Vagina (tissue), 2 donors: ENCODE measurements around the gene LARP1. TPM values are rescaled to one million over a fixed set of nuclear protein-coding genes. Genes with fewer than 3 reads are reported as not detected.

Experiments used
- DNase-seq, 2 donors: peaks; one replicate each; pipeline ENCODE4 v3.0.0-alpha.2; 2017; ENCODE audit errors: extremely low spot score in 2 of 2
- H3K27ac ChIP-seq: fragments of 200-600 bp; sonication (generic); one replicate; pipeline ENCODE4 v1.5.1; 2019
- H3K27me3 ChIP-seq: fragments of 200-600 bp; sonication (generic); one replicate; pipeline ENCODE4 v1.5.1; 2019
- H3K36me3 ChIP-seq, 2 donors: fragments of 200-600 bp; sonication (generic); one replicate each; pipeline ENCODE4 v1.5.1; 2017 to 2019
- H3K4me1 ChIP-seq: fragments of 200-600 bp; sonication (generic); one replicate; pipeline ENCODE4 v1.5.1; 2019
- H3K4me3 ChIP-seq, 2 donors: fragments of 200-600 bp; sonication (generic); 1 replicate in 1 of 2; 2 replicates in 1 of 2; pipeline ENCODE4 v1.5.1; 2016 to 2019
- H3K9me3 ChIP-seq: fragments of 200-600 bp; sonication (generic); one replicate; pipeline ENCODE4 v1.5.1; 2019
- CTCF ChIP-seq, 3 experiments: fragments of 450-650 bp in 2 of 3; fragments of 200-600 bp in 1 of 3; sonication (generic) in 1 of 3; IDR thresholded peaks; one replicate each; pipeline ENCODE4 v1.5.1; 2017 to 2019; ENCODE audit warnings: antibody characterized with exemption in 3 of 3, mild to moderate bottlenecking in 2 of 3, moderate library complexity in 2 of 3
- POLR2A ChIP-seq, 2 donors: fragments of 450-650 bp; IDR thresholded peaks; one replicate each; pipeline ENCODE4 v1.6.1; 2017; ENCODE audit warnings: antibody characterized with exemption in 2 of 2, mild to moderate bottlenecking in 2 of 2, moderate library complexity in 2 of 2
- POLR2AphosphoS5 ChIP-seq, 2 donors: sonication (generic); formaldehyde crosslinking; IDR thresholded peaks; one replicate each; pipeline ENCODE4 v1.9.0; 2017; ENCODE audit warnings: antibody characterized with exemption in 2 of 2, mild to moderate bottlenecking in 2 of 2, low read depth in 1 of 2; ENCODE audit not compliant: insufficient read depth in 1 of 2
- intact Hi-C: fragments of 100-400 bp; cut with DNase I; formaldehyde crosslinking; loops from one replicate; pipeline ENCODE4 v1.15.1; 2023
- total RNA-seq: library from RNA; depleted of rRNA; stranded (reverse); fragments of >200 nt; gene quantifications from one replicate; pipeline ENCODE4 v1.2.3, GENCODE V29; 2016

Gene LARP1
- total RNA-seq, 1 donor from 2014 or later: 98.0 TPM

- intact Hi-C loops: no loop called here
- no peaks in the 10 kb centered on the region for H3K36me3 ChIP-seq
- TF ChIP-seq POLR2AphosphoS5 (IDR thresholded peaks at IDR 0.05; ENCODE audit: insufficient read depth in 1 of 2, low read depth in 1 of 2) (no peak), CTCF (IDR thresholded peaks at IDR 0.05) (no peak), POLR2A (IDR thresholded peaks at IDR 0.05) (no peak)
- no peak overlapping the region for H3K4me3 ChIP-seq
- no peak for DNase-seq
- H3K27ac ChIP-seq: no peak overlapping the region
- H3K4me1 ChIP-seq: peaks cover 17% of the 10 kb centered on the region
- H3K9me3 ChIP-seq: no peaks in the 10 kb centered on the region
- H3K27me3 ChIP-seq: no peaks in the 10 kb centered on the region
Measured at GRCh38 chr5:154709368-154710305, 45.5 kb upstream of the LARP1 start.

- H3K27me3 ChIP-seq: no peaks in the 10 kb centered on the region
- peak overlapping the region in 1 of 2 donors; percentile 10 for H3K4me3 ChIP-seq
- H3K4me1 ChIP-seq: peaks cover 20% of the 10 kb centered on the region
- H3K9me3 ChIP-seq: no peaks in the 10 kb centered on the region
- no peaks in the 10 kb centered on the region for H3K36me3 ChIP-seq
- intact Hi-C loops: no loop called here
- DNase-seq: no peak
- H3K27ac ChIP-seq: no peak overlapping the region
- no peak for TF ChIP-seq CTCF (IDR thresholded peaks at IDR 0.05)
- TF ChIP-seq POLR2AphosphoS5 (IDR thresholded peaks at IDR 0.05; ENCODE audit: insufficient read depth in 1 of 2, low read depth in 1 of 2): peak in 1 of 2 donors; percentile 36
Measured at GRCh38 chr5:154712518-154713437, 42.4 kb upstream of the LARP1 start.

- no peaks in the 10 kb centered on the region for H3K36me3 ChIP-seq
- DNase-seq: no peak
- H3K4me3 ChIP-seq: no peak overlapping the region
- H3K4me1 ChIP-seq: peaks cover 20% of the 10 kb centered on the region
- TF ChIP-seq POLR2AphosphoS5 (IDR thresholded peaks at IDR 0.05; ENCODE audit: insufficient read depth in 1 of 2, low read depth in 1 of 2) (no peak), CTCF (IDR thresholded peaks at IDR 0.05) (no peak), POLR2A (IDR thresholded peaks at IDR 0.05) (no peak)
- H3K9me3 ChIP-seq: no peaks in the 10 kb centered on the region
- no peak overlapping the region for H3K27ac ChIP-seq
- intact Hi-C loops: no loop called here
- H3K27me3 ChIP-seq: no peaks in the 10 kb centered on the region
Measured at GRCh38 chr5:154713615-154714125, 41.5 kb upstream of the LARP1 start.

- H3K36me3 ChIP-seq: no peaks in the 10 kb centered on the region
- TF ChIP-seq POLR2AphosphoS5 (IDR thresholded peaks at IDR 0.05; ENCODE audit: insufficient read depth in 1 of 2, low read depth in 1 of 2) (no peak), POLR2A (IDR thresholded peaks at IDR 0.05) (no peak), CTCF (IDR thresholded peaks at IDR 0.05) (no peak)
- no peak overlapping the region for H3K4me3 ChIP-seq
- H3K27me3 ChIP-seq: no peaks in the 10 kb centered on the region
- peaks cover 20% of the 10 kb centered on the region for H3K4me1 ChIP-seq
- H3K9me3 ChIP-seq: no peaks in the 10 kb centered on the region
- DNase-seq: no peak
- intact Hi-C loops: no loop called here
- H3K27ac ChIP-seq: no peak overlapping the region
Measured at GRCh38 chr5:154714266-154714986, 40.8 kb upstream of the LARP1 start.
